Measurements from ENCODE around the gene PSMC1. TPM values are rescaled to one million over a fixed set of nuclear protein-coding genes. Genes with fewer than 3 reads are reported as not detected.

The PSMC1 gene
- polyA plus RNA-seq, 6 donors from 2014 or later: 70.3 to 95.6 (median 88.1) TPM

GRCh38 chr14:90321891-90322290, 65.5 kb downstream of the PSMC1 start:
- DNase-seq: no peak
- peaks cover 10 to 24% (median 16%) of the 10 kb centered on the region in 3 donors for H3K4me1 Mint-ChIP-seq
- no peak overlapping the region for H3K4me3 Mint-ChIP-seq
- H3K9me3 Mint-ChIP-seq: no peaks in the 10 kb centered on the region
- H3K36me3 Mint-ChIP-seq: peaks cover 5 to 15% of the 10 kb centered on the region in 2 donors
- H3K27ac Mint-ChIP-seq: no peak overlapping the region
- H3K27me3 Mint-ChIP-seq: no peaks in the 10 kb centered on the region
- no peak for ATAC-seq (ENCODE audit: low read depth in 2 of 2)

Other genes starting within 250 kb of the PSMC1 start
- gene KCNK13, start 194.6 kb upstream of the PSMC1 start, polyA plus RNA-seq (ENCODE audit: low read depth in 6 of 6): not detected
- gene NRDE2, start 75.4 kb downstream of the PSMC1 start, polyA plus RNA-seq (ENCODE audit: low read depth in 6 of 6): 10 to 100 TPM in 5 of 6 donors, 1 to 10 TPM in 1; 9.9 to 21.0 (median 15.2) TPM
- 1,000 to 10,000 TPM; 1,004 to 1,312 (median 1,081) TPM for gene CALM1, start 140.5 kb downstream of the PSMC1 start, polyA plus RNA-seq (ENCODE audit: low read depth in 6 of 6)

Measured in naive B cell (primary cell).